ENCODE data around the gene IL4.

DNA sequence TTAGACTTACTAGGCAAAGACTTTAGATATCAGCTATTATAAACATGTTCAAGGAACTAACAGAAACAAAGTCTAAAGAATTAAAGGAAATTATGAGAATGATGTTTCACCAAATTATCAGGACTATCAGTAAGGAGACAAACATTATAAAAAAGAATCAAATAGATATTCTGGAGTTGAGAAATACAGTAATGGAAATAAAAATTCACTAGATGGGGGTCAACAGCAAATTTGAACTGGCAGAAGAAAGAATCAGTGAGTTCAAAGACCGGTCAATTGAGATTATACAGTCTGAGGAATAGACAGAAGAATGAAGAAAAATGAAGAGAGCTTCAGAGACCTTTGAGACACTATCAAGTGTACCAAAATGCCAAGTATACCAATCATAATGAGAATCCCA, 25.4 kb upstream of the IL4 start:
- TF ChIP-seq, protein P1, sequence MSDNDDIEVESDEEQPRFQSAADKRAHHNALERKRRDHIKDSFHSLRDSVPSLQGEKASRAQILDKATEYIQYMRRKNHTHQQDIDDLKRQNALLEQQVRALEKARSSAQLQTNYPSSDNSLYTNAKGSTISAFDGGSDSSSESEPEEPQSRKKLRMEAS (IDR thresholded peaks at IDR 0.05; ENCODE audit: low read depth, low read length) = no peak
- TF ChIP-seq, protein P2, sequence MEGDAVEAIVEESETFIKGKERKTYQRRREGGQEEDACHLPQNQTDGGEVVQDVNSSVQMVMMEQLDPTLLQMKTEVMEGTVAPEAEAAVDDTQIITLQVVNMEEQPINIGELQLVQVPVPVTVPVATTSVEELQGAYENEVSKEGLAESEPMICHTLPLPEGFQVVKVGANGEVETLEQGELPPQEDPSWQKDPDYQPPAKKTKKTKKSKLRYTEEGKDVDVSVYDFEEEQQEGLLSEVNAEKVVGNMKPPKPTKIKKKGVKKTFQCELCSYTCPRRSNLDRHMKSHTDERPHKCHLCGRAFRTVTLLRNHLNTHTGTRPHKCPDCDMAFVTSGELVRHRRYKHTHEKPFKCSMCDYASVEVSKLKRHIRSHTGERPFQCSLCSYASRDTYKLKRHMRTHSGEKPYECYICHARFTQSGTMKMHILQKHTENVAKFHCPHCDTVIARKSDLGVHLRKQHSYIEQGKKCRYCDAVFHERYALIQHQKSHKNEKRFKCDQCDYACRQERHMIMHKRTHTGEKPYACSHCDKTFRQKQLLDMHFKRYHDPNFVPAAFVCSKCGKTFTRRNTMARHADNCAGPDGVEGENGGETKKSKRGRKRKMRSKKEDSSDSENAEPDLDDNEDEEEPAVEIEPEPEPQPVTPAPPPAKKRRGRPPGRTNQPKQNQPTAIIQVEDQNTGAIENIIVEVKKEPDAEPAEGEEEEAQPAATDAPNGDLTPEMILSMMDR (IDR thresholded peaks at IDR 0.05; ENCODE audit: low read depth, low read length) = no peak
- TF ChIP-seq POLR2A (IDR thresholded peaks at IDR 0.05; ENCODE audit: extremely low read depth, insufficient read length) = no peak
